HG03139 (cell line): ENCODE measurements around the gene CNNM3.
"Not testable (repeated sequence)": the region's sequence is repeated elsewhere in the genome, so short reads cannot be mapped to it uniquely, and the experiment has no call there.

Source experiments
- ATAC-seq: cut with Tn5 transposase; IDR thresholded peaks from one replicate; pipeline ENCODE4 v1.9.1; 2021; ENCODE audit not compliant: unreplicated experiment

The CNNM3 gene

GRCh38 chr2:96816127-96816835, at the start of gene CNNM3:
Gene CNNM3, plus strand, starts transcription at chr2:96816268. Its CDS starts 10 bp downstream, at chr2:96816278.
- peak; percentile 74 for ATAC-seq

- no peak for ATAC-seq
These were observed 48.8 kb upstream of the CNNM3 start for GRCh38 chr2:96767135-96767871.

GRCh38 chr2:96768083-96768561, 47.9 kb upstream of the CNNM3 start:
- ATAC-seq: no peak

- ATAC-seq: no peak
These were observed 46.3 kb upstream of the CNNM3 start for GRCh38 chr2:96769814-96770213.

GRCh38 chr2:96770442-96771202, 45.4 kb upstream of the CNNM3 start:
- ATAC-seq: no peak

GRCh38 chr2:96771796-96772618, 44.1 kb upstream of the CNNM3 start:
- no peak for ATAC-seq

GRCh38 chr2:96772903-96773671, 43.0 kb upstream of the CNNM3 start:
- no peak for ATAC-seq

GRCh38 chr2:96773922-96774321, 42.1 kb upstream of the CNNM3 start:
- ATAC-seq: no peak

GRCh38 chr2:96775160-96775559, 40.9 kb upstream of the CNNM3 start:
- no peak for ATAC-seq

GRCh38 chr2:96783388-96783787, 32.7 kb upstream of the CNNM3 start:
- no peak for ATAC-seq

GRCh38 chr2:96787411-96787810, 28.7 kb upstream of the CNNM3 start:
- no peak for ATAC-seq

GRCh38 chr2:96788442-96789244, 27.4 kb upstream of the CNNM3 start:
- no peak for ATAC-seq

GRCh38 chr2:96789245-96789617, 26.8 kb upstream of the CNNM3 start:
- no peak for ATAC-seq

GRCh38 chr2:96792772-96793749, 23.0 kb upstream of the CNNM3 start:
- no peak for ATAC-seq

GRCh38 chr2:96795076-96795475, 21.0 kb upstream of the CNNM3 start:
- no peak for ATAC-seq

GRCh38 chr2:96796497-96796896, 19.6 kb upstream of the CNNM3 start:
- not testable (repeated sequence) for ATAC-seq

GRCh38 chr2:96797066-96797625, 18.9 kb upstream of the CNNM3 start:
- no peak for ATAC-seq
